Transverse colon (tissue), 4 donors: ENCODE measurements around the gene TPO.

ENCODE experiments used
- POLR2A ChIP-seq: fragments of 450-650 bp; IDR thresholded peaks from one replicate; pipeline ENCODE4 v1.6.1; 2016; ENCODE audit warnings: antibody characterized with exemption, mild to moderate bottlenecking, moderate library complexity
- POLR2AphosphoS5 ChIP-seq, 3 donors: sonication (generic); formaldehyde crosslinking; IDR thresholded peaks; one replicate each; pipeline ENCODE4 v1.6.1; 2016; ENCODE audit warnings: antibody characterized with exemption in 3 of 3
- TF ChIP-seq, protein P1 (sequence below), 5 experiments: fragments of 200-600 bp in 3 of 5; fragments of 450-650 bp in 2 of 5; sonication (generic) in 3 of 5; IDR thresholded peaks; 1 replicate in 2 of 5; 2 replicates in 3 of 5; pipeline ENCODE4 v1.5.1; 2016 to 2017; ENCODE audit warnings: antibody characterized with exemption in 5 of 5, inconsistent platforms in 3 of 5, mild to moderate bottlenecking in 2 of 5, moderate library complexity in 1 of 5

DNA sequence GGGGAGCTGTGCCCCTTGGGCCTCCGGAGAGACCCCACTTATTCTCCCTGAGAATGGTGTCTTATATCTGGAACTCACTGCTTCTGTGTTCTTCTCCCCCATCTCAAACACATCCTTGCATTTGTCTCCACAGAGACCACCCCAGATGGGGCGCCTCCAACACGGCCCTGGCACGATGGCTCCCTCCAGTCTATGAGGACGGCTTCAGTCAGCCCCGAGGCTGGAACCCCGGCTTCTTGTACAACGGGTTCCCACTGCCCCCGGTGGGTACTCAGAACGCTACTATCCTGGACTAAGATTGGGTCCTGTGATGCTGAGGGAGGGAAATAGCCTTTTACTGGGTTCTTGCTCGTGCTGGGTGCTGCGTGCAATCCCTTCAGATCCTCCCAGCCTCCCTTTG lies 40.3 kb downstream of the TPO start:
- TF ChIP-seq, protein P1, sequence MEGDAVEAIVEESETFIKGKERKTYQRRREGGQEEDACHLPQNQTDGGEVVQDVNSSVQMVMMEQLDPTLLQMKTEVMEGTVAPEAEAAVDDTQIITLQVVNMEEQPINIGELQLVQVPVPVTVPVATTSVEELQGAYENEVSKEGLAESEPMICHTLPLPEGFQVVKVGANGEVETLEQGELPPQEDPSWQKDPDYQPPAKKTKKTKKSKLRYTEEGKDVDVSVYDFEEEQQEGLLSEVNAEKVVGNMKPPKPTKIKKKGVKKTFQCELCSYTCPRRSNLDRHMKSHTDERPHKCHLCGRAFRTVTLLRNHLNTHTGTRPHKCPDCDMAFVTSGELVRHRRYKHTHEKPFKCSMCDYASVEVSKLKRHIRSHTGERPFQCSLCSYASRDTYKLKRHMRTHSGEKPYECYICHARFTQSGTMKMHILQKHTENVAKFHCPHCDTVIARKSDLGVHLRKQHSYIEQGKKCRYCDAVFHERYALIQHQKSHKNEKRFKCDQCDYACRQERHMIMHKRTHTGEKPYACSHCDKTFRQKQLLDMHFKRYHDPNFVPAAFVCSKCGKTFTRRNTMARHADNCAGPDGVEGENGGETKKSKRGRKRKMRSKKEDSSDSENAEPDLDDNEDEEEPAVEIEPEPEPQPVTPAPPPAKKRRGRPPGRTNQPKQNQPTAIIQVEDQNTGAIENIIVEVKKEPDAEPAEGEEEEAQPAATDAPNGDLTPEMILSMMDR (IDR thresholded peaks at IDR 0.05), result no peak
- TF ChIP-seq POLR2AphosphoS5 (IDR thresholded peaks at IDR 0.05) (no peak), POLR2A (no peak)
